Stimulated activated naive CD4-positive, alpha-beta T cell (primary cell): ENCODE results near the gene SPDYE4.
A peak's percentile ranks its signal among the peaks of the same experiment; 100 is the strongest.

Experiments used
- DNase-seq, 6 experiments: peaks; one replicate each; lab custom pipeline; 2025; lab: John Stamatoyannopoulos, UW

SPDYE4 gene

DNA sequence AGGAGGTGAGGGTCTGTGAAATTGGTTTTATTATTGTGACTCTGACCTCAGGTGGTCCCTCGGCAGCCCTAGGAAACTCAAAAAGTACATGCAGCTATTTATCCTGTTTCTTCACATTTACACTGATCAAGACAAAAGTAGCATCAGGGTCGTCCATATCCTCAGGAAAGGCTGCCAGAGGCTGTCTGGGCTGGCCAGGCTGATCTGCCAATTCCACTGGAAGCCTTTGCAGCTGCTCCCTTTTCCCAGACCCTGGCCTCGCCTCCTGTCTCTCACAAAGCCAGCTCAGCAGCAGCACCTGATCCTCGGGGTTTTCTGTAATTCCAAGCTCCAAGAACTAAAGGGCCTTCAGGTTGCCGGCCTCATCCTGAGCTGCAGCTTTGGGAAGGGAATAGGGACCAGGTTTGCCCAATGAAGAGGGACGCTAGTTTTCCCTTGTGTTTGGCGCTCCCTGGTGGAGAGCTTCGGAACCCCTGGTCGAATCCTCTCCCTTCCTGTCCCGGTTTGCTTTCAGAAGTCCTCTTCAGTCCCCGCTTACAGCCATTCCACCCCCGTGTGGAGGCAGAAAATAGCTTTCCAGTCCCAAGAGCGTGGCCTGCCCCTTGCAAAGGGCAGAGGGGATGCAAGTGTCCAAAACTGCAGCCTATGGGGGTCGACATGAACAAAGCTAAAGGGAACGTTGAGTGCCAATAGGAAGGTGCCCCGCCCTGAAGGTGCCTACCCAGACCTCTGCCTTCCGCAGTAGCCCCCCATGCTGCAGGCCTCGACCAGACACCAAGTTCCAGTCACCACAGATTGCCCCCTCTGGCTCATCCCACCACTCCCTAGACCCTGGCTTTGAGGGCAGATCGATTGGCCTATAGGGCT is 27.4 kb upstream of the SPDYE4 start:
- peak; percentile 11 to 64 (median 49) for DNase-seq

DNA sequence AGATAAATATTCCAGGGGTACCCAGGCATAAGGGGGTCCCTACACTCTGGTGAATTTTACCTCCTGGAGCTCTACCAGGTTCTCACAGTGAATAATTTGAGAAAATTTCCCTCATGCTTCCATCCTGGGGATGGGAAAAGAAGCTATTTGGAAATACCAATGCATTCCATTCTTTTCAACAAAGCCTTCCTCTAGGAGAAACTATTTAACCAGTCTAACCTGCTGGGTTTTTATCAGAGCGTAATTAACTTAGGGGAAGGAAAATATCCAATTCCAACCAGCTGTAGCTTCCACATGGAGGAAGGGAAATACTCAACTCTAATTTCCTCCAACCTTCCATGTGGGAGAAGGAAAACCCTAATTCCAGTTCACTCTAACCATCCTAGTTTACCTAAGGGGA is 23.8 kb upstream of the SPDYE4 start:
- DNase-seq = no peak

DNA sequence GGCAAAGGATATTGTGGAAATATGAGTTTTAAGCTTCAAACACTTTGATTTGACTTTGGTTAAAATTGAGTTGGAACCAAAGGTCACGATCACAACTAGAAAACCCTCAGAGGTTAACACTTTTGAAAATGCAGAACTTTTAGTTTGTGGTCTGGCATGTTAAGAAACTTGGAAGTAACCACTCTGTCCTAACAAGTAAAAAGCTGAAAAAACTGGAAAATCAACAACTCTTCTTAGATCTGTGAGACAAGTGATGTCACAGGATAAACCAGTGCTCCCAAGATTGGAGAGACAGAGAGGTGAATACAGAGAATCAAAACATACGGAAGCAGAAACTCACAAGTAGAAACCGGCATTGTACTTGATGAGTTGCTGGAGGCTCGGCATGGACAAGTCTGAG is 23.4 kb upstream of the SPDYE4 start:
- DNase-seq = no peak

DNA sequence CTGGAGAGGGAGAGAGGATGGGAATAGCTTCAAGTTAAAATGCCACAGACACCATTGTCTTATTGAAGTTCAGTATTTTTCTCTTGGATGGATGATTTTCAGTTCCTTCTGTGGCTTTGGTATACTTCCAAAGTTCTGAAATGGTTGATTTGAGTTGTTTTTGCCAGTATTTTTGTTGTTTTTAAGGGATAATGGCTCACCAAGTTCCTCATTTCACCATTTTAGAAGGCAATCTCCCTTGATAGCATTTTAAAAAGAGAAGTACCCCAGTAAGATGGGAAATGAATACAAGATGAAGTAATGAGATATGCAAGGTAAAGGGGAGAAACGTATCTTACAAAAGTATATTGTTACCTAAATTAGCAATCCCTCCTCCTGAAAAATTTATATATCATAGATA is 18.5 kb upstream of the SPDYE4 start:
- DNase-seq = no peak

DNA sequence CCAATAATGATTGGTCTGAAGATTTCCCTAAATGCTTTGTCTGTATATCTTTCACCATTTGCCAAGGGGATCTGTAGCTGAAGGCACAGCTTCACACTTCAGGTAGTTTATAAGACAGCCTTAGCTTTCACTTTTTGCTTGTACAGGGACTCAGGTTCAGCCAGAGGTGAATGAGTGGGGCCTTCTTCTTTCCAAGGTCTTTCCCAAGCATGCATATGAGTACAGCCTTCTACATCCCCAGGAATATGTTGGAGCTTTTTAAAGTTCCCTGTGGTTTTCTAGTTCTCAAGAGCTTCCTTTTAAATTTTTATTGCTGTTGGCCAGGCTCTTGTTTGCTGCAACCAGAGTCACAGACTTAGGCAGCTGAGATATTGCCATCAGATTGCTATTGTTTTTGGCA is 17.9 kb upstream of the SPDYE4 start:
- DNase-seq = no peak

DNA sequence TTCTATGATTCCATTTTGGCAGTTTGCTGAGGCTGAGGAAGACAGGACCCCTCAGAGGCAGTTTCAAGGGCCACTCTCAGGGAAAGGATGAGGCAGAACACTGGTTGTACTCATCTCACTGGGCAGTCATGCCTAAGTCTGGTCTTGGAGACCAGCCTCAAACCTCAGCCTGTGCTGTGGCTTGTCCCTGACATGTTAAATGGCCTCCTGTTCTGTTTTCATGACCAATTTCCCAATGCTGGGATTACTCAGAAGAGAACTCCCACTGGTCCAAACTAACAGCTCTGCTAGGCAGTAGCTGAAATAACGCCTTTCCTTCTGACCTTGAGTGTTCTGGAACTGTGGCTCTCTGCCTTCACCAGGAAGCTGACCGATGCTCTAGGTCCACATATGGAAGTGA is 8.4 kb upstream of the SPDYE4 start:
- DNase-seq = no peak

DNA sequence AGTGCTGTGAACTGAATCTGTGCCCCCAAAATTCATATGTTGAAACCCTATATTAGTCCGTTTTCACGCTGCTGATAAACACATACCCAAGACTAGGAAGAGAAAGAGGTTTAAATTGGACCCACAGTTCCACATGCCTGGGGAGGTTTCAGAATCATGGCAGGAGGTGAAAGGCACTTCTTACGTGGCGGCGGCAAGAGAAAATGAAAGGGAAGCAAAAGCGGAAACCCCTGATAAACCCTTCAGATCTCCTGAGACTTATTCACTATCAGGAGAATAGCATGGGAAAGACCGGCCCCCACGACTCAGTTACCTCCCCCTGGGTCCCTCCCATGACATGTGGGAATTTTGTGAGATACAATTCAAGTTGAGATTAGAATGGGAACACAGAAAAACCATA is 3.7 kb upstream of the SPDYE4 start:
- DNase-seq = no peak

DNA sequence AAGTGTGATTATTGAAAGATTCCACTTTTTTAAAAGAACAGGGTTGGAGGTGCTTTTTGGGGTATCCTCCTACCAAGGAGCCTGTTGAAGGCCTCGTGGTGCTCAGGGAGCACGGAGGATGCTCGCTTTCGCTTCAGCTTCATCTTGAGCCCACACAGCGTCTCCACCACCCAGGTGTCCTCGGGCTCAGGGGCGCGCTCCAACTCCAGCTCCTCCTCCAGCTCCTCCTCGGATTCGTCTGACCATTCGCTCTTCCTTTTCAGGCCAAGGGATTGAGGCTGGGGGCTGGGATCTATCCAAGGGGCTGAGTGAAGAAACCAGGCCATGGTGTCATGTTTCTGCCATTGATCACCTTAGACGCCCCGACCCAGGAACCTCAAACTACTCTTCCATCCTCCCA is 1.2 kb downstream of the SPDYE4 start:
- DNase-seq = no peak

DNA sequence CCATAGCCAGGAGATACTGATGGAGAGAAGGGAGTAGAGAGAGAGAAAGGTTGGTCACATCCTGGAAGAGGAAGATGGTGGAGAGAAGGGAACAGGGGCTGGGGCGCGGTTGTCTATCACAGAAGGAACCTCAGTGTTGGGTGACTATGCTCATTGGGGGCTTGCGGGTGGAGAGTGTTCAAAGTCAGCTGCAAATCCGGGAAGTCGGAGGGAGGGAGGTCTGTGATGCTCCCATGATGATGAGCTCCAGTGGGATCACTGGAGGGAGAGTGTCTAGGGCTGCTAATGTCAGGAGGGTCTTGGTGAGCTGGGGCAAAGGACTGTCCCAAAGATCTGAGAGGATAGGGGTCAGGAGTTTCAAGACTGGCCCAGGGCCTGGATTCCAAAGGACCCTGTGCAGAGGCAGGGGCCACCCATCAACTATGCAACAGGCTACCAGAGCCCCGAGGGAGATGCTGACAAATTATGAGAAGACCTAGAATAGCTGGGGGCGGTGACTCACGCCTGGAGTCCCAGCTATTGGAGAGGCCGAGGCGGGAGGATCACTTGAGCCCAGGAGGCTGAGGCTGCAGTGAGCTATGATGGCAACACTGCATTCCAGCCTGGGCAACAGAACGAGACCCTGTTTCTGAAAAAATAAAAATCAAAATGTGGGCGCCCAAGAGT is 2.6 kb downstream of the SPDYE4 start:
- no peak for DNase-seq

DNA sequence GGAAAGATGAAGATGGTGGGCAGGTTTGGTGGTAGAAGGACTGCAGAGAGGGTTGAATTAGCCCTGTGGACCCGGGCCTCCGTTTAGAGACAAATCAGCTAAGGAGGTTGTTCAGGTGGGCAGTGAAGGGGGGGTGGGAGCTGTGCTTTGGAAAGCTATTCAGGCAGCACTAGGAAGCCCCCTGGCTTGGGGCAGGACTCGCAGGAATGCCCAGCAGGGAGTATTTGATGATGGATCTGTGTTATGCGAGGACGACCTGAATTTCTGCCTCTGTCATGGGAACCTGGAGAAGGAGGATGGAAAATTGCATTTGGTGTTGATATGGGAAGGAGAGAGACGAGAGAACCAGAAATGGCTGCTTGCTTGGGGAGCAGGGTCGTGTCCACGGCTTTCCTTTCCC is 3.5 kb downstream of the SPDYE4 start:
- no peak for DNase-seq

DNA sequence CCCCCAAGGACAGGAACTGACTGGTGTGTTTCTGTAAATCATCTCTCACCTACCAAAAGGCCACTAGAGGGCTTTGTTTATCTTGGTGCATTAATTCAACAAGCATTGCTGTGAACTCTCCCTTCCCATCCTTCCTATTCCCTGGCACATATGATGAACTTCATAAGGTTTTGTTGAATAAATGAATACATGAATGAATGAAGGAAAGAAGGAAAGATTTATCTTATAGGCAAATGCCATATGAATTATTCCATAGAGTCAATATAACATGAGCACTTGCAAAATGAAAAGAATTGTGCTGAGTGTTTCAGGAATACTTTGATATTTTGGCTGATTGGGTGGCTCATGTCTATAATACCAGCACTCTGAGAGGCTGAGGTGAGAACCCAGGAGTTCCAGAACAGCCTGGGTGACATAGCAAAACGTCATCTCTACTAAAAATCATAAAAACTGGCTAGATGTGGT is 4.3 kb downstream of the SPDYE4 start:
- DNase-seq = peak in 1 of 6 experiments; percentile 6

DNA sequence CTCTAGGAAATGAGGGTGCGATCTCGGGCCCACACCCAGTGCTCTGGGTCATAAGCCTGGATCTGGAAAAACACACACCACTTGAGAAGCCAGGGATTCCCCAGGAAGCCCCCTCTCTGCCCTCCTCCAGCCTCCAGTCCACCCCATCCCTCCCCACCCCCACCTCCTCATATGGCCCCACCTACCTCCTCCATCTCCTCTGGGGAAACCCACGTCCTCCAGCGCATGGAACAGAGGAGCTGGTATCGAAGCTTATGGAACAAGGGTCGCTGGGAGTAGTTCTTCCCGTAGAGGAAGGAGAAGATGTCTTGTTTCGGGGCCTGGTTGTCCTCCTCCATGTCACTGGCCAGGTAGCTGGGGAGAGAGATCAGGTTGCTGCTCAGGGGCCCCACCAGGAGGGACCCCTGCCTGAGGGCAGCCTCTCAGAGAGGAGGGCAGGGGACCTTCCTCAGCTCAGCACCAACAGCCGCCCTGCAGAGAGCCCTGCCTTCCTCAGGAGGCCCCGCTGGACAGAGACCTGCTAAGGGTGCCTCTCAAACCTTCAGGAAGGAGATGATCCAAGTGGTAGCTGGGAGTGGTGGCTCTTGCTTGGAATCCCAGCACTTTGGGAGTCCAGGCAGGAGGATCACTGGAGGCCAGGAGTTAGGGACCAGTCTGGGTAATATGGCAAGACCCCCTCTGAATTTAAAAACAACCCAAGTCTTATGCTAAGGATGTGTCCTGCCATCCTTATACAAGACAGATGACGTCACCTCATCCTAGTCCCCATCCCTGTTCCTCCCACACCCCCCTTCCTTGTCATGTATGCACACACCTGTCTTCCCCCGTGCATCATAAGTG is 5.0 kb downstream of the SPDYE4 start:
- DNase-seq = no peak

DNA sequence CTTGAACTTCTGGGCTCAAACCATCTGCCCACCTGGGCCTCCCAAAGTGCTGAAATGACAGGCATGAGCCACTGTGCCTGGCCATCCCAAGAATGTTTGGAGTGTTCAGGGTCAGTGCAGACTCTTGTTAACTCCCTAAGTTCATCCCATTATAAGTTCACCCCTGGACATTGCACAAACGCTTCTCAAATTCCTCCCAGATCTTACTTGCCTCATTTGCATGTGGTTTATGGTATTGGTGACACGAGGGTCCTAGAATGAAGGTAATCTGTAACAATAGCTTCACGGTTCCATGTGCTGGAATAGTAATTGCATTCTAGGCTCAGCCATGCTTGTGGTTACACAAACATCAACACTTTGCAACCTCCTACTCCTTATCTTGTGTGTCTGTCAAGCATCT is 8.7 kb downstream of the SPDYE4 start:
- no peak for DNase-seq

DNA sequence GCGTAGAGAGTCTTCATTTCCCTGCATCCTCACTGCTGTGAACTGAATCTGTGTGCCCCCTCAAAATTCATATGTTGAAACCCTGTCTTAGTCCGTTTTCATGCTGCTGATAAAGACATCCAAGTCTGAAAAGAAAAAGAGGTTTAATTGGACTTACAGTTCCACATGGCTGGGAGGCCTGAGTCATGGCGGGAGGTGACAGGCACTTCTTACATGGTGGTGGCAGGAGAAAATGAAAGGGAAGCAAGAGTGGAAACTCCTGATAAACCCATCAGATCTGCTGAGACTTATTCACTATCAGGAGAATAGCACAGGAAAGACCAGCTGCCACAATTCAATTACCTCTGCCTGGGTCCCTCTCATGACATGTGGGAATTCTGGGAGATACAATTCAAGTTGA is 10.6 kb downstream of the SPDYE4 start:
- DNase-seq = no peak

DNA sequence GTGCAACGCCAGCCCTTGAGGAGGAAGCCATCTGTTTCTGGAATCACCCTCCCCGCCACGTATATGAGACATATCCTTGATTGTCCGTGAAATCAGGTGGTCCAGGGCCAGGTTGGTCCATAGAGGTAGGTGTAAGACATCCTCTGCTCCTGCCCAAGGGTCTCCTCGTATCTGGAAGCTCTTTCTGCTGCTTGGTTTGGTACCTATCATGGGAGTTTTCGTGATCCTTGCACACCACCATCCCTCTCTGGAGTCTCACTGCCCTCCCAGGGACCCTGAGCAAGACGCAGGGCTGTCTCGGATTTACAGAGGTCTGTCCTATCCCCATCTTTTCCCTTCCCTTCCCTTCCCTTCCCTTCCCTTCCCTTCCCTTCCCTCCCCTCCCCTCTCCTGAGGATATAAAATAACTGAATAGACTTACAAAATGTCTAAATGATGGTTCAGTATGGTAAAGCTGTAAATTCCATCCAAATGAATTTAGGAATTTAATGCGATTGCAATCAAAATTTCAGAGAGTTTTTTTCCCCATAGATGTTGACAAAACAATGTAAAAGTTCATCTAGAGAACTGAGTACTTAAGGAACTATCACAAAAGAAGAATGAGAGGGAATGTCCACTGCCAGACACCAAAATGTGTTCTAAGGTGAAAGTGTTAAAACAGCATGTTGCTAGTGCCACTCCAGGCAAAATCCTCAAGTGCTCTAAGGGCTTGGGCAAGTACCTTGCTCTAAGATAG is 11.7 kb downstream of the SPDYE4 start:
- no peak for DNase-seq

DNA sequence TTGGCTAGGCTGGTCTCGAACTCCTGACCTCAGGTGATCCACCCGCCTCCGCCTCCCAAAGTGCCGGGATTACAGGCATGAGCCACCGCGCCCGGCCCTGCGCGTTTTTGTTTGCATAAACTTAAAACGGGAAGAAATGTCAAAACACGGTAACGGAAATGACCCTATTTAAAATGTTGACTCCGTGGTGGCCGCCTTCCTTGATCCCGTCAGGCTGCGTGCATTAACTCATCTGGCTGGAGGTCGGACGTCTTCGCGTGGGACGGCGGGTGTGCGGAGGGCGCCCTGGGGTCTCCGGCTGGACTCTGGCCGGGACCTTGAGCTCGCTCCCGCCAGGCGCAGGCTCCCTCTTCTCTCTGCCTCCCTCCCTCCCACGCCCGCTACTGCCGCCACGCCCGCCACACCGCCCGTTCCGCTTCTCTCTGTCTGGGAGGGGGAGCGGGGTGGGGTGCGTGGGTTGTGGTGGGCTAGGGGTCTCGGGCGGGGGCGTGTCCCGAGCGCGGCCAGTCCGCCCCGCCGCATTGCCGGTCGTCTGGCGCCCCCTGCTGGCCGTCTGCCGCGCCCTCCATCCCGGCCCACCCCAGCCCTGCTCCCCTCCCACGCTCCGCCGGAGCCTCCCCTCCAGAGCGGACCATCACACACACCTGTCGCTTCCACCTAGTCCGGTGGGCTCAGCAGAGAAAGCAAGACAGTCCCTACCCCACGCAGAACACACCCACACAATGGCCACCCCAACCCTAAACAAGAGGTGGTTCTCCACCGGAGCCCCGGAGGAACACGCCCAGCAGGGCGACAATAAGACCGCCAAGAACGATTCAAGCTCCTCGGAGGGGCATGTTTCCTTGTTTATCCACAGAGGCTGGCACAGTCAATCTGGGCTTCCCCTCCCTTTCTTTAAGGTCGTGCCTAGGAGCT is 12.5 kb downstream of the SPDYE4 start:
- DNase-seq = peak; percentile 50 to 85 (median 70)

DNA sequence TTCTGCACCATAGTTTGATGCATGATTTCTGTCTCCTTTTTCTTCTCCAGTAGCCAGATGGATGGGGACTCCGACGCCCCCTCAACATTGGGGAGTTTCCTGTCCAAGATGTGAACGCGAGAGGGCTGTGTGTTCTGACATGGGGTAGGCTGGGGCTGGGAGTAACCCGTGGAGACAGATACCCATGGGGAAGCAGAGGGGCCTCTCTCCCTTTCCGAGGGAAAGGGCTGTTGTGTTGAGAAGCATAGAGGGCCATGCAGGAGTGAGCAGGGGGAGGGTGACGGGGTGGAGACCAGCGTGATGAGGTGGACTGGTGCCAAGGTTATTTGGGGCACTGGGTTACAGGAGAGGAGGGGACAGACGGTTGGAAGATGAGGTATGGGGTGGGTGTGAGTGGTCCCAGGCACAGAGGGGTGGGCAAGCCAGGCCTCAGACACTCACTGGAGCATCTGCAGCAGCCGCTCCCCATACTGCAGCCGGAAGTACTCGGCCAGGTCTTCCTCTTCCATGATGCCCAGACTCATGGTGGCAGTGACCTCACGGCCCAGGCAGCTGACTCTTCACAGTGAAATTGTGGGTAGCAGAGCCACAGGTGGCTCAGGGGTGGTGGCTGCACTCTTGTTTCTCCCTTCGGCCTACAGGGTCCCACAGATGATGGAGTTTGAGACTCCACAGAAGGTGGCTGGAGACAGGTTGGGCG is 14.1 kb downstream of the SPDYE4 start:
- no peak for DNase-seq

DNA sequence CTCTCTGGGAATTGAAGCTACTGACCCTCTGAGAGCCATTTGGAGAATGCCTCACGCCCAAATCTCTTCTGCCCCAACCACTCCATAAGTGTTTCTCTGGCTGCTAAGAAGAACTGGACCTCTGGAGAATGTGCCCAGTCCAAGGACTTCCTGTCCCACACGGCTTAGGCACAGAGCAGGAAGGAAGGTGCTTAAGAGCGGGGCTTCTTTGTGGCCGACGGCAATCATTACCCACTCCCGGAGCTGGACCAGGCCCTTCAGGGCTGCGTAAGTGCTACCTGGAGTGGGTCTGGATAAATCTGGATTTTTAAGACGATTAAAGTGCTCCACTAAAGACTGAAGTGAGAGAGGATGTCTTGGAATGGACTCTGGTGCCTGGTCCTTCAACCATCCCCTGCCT is 15.5 kb downstream of the SPDYE4 start:
- DNase-seq = no peak

DNA sequence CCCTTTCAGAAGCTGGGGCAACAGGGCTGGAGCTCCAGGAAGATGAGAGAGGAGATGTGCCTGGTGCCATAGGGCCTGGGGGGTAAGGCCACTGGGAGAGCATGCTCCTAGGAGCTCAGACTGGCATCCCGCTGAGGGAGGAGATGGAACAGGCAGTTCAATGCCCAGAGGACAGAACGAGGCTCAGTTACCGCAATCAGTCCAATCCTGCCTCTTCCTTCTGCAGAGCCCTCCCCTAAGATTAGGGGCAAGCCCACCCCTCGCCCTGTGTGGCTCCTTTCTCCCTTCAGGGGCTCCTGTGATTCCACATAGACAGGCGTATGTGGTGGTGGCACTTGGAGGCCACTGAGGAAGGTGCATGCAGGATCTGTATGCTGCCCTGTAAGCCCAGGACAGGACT is 16.1 kb downstream of the SPDYE4 start:
- DNase-seq = no peak

DNA sequence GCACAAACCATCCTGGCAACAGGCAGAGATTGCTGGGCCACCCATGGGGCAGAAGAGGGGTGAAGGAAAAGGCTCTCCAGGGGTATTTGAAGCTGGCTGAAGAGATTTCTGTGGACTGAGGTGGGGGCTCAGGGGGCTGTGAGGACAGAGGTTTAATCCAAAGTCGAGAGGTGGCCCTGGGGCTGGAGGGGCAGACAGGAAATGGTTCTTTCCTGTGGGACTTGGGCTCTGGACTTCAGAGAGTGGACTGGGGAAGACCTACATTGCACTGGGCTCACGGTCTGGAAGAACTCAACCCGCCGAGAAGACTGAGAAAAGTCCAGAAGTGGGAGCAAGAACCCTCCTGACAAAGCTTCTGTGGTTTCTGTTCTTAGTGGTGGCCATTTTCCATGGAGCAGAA is 16.6 kb downstream of the SPDYE4 start:
- no peak for DNase-seq
